ENCODE data around the gene BICC1.

DNA sequence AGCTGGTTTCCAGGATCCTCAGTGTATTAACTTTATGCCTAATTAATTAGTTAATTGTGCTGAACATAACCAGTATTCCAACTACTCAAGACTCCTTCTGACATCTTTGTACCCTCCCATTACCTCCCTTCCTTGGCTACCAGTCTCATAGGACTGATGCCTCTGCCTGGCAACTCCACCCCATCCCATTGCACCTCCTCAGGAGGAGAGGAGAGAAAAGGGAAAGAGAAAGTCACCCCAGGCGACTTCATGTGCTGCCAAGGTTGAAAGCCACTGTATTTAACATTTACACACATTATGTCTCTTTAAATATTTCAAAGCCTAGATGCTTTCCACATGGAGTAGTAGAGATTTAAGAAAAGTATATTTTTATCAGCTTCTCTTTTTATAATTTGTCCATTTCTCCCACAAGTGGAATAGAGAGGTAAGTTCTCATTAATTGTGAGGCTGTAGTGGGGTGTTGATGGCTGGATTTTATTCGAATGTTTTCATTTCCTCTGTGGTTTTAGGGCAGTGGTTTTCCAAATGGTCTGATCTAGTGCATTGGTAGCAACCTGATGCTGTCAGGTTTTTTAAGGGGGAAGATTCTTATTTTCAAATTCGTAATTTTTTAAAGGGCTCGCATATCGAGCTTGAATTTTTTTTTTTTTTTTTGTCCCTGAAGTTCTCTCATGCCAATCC lies 148.0 kb downstream of the BICC1 start:
- TF ChIP-seq, protein P1, sequence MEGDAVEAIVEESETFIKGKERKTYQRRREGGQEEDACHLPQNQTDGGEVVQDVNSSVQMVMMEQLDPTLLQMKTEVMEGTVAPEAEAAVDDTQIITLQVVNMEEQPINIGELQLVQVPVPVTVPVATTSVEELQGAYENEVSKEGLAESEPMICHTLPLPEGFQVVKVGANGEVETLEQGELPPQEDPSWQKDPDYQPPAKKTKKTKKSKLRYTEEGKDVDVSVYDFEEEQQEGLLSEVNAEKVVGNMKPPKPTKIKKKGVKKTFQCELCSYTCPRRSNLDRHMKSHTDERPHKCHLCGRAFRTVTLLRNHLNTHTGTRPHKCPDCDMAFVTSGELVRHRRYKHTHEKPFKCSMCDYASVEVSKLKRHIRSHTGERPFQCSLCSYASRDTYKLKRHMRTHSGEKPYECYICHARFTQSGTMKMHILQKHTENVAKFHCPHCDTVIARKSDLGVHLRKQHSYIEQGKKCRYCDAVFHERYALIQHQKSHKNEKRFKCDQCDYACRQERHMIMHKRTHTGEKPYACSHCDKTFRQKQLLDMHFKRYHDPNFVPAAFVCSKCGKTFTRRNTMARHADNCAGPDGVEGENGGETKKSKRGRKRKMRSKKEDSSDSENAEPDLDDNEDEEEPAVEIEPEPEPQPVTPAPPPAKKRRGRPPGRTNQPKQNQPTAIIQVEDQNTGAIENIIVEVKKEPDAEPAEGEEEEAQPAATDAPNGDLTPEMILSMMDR (IDR thresholded peaks at IDR 0.05; ENCODE audit: insufficient read depth, low read length): no peak
- TF ChIP-seq, protein P2, sequence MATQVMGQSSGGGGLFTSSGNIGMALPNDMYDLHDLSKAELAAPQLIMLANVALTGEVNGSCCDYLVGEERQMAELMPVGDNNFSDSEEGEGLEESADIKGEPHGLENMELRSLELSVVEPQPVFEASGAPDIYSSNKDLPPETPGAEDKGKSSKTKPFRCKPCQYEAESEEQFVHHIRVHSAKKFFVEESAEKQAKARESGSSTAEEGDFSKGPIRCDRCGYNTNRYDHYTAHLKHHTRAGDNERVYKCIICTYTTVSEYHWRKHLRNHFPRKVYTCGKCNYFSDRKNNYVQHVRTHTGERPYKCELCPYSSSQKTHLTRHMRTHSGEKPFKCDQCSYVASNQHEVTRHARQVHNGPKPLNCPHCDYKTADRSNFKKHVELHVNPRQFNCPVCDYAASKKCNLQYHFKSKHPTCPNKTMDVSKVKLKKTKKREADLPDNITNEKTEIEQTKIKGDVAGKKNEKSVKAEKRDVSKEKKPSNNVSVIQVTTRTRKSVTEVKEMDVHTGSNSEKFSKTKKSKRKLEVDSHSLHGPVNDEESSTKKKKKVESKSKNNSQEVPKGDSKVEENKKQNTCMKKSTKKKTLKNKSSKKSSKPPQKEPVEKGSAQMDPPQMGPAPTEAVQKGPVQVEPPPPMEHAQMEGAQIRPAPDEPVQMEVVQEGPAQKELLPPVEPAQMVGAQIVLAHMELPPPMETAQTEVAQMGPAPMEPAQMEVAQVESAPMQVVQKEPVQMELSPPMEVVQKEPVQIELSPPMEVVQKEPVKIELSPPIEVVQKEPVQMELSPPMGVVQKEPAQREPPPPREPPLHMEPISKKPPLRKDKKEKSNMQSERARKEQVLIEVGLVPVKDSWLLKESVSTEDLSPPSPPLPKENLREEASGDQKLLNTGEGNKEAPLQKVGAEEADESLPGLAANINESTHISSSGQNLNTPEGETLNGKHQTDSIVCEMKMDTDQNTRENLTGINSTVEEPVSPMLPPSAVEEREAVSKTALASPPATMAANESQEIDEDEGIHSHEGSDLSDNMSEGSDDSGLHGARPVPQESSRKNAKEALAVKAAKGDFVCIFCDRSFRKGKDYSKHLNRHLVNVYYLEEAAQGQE (IDR thresholded peaks at IDR 0.05; ENCODE audit: insufficient replicate concordance, low read depth): no peak
- TF ChIP-seq GABPA (IDR thresholded peaks at IDR 0.05; ENCODE audit: low read depth): no peak
- no peak for TF ChIP-seq POLR2AphosphoS5 (IDR thresholded peaks at IDR 0.05; ENCODE audit: low read depth)

All from HL-60 (cell line).